ENCODE data around the gene NLRP4.
"Not testable (repeated sequence)": the region's sequence is repeated elsewhere in the genome, so short reads cannot be mapped to it uniquely, and the experiment has no call there.

The NLRP4 gene

DNA sequence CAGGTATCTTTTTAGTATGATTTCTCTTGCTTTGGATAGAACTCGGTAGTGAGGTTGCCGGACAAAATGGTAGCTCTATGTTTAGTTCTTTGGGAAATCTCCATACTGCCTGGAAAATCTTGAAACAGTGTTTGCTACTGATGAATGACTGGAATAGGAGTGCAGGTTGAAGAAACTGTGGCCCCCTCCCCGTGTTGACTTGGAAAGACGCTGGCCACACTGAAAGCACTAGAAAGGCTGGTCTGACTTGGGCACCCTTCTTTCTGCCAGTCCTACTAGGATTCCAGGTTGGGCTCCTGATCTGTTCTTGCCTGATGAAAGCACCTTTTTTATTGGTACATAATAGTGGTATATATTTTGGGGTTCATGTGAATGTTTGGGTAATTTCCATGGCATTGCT is 46.3 kb downstream of the NLRP4 start:
- no peak for DNase-seq
- intact Hi-C loops (cut with DNase I) = no loop called here

DNA sequence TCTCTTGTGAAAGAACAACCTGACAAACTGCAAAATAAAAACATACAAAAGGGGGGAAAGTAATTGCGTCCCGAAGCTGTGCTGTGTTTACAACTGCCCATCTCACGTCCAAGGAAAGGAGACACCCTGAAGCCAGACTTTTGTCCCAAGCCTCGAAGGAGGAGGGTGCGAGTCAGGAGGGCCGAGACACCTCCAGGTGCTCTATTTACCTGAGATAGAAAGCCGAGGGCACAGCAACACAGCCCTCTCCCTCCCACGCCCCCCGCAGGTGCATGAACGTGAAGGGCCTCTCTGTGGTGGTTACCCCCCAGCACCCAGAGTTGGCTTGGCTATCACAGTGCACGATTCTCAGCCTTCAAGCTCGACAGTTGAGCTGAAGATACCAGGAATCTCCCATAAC is 62.6 kb downstream of the NLRP4 start:
- intact Hi-C loops (cut with DNase I) = no loop called here
- no peak for DNase-seq

DNA sequence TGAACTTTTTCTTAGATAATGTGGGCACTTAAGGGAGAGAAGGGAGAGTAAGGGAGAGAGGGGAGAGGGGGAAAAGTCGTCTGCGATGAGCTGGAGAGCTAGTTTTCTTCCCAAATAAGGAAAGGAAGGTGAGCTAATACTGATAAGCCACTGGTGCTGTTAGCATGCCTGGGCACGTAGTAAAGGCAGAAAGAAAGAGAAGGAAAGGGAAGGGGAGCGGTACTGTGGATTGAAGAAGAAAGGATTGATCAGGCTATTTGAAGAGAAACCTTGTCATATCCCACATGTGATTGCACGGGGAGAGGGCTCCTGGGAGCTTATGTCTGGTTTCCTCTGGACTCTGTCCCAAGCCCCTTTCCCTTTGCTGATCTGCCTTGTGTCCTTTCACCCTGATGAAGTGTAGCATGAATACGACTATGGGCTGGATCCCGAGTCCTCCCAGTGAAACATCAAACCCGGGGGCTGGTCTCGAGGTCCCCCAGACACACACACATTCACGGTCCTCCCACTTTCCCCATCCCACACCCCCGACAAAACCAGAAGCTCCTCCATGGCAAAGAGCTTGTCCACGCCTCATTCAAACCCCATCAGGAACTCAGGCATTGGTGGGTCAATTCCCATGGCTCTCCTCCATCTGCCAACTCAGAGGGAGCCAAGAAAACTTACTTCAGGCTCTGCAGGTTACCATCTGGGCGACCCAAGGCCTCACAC is 65.2 kb downstream of the NLRP4 start:
- intact Hi-C loops (cut with DNase I) = no loop called here
- no peak for DNase-seq

DNA sequence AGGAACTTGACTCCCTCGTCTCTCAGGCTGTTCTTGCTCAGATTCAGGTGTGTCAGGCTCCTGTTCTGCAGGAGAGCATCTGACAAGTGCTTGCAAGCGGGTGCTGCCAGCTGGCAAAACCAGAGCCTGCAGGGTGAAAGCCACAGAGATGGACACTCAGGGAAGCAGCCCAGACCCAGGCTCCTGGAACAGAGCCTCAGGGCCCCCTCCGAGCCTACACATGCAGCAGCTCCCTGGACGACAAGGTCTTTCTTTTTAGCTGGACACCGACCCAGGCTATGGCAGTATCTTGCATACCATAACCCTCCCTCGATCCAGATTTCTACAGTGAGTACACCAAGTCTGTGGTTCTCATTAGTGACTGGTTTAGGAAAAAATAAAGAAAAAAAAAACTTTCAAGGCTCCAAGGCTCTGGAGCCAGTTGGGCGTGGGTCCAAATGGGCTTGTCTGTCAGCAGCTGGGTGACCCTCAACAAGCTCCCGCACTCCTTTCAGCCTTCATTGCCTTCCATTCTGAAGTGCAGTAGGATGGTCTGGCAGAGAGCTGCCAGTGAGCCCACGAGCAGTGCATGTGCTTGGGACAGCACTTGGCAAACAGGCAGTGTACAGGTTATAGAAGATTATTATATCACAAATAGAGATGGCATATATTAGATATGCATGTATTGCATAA is 65.9 kb downstream of the NLRP4 start:
- DNase-seq = no peak
- intact Hi-C loops (cut with DNase I) = no loop called here

DNA sequence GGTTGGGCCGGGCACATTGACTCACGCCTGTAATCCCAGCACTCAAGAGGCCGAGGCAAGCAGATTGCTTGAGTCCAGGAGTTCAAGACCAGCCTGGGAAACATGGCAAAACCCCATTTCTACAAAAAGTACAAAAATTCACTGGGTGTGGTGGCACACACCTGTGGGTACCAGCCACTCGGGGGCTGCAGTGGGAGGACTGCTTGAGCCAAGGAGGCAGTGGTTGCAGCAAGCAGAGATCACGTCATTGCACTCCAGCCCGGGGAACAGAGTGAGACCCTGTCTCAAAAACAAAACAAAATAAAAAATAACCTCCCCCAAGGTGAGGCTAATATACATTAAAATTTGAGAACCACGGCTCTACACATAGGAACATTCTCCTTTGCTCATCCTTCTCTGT is 70.9 kb downstream of the NLRP4 start:
- intact Hi-C loops (cut with DNase I) = no loop called here

DNA sequence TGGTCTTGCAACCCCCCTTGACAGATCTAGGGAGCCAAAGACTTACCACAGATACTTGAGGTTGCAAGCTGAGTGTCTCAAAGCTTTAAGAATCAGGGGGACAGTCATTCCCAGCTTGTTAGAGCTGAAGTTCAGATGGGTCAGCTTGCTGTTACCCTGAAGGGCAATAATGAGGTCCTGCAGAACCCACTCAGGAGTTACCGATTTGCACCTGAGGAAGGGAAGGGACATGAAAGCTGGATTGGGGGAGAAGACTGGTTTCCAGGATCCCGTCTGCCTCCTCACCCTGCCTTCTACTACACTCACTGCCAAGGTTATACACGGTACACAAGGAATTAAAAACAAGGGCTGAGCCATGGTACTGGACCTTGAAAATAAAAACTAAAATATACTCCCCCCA is 71.4 kb downstream of the NLRP4 start:
- intact Hi-C loops (cut with DNase I) = no loop called here
- no peak for DNase-seq

More for the DNA sequence above, 70.9 kb downstream of the NLRP4 start:
- no peak for DNase-seq

DNA sequence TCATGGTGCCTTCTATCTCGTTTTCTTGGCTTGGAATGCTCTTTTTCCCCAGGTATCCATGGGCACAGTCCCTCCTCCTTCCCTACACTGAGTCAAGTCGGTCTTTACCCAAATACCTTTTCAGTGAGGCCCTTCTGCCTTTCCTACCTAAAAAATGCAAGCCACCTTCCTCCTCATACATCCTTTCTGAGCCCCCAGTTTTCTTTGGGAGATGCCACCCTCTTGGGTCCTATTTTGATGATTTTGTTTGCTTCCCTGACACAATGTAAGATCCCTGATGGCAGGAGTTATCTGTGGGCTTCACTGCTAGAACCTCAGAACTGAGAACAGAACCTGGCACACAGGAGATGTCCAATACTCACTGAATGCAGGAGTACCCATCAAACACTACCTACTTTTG is 73.5 kb downstream of the NLRP4 start:
- intact Hi-C loops (cut with DNase I) = no loop called here
- DNase-seq = no peak

DNA sequence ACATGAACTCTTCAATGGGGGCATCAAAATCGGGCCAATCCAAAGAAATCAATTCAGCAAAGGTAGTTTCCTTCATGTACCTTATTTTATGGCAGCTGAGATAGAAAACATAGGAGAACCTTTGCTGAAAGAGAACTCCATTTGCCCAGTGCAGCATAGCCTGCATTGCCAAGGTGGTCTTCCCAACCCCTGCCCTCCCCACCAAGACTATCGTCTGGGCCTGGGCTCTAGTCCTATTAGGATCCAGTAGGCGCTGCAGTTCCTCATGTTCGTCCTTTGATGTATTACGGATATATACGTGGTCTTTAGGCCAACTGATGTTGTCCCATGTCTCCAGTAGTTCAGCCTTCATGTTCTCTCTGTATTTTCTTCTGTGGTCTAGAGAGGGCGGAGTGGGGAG is 76.6 kb downstream of the NLRP4 start:
- intact Hi-C loops (cut with DNase I) = no loop called here
- no peak for DNase-seq

DNA sequence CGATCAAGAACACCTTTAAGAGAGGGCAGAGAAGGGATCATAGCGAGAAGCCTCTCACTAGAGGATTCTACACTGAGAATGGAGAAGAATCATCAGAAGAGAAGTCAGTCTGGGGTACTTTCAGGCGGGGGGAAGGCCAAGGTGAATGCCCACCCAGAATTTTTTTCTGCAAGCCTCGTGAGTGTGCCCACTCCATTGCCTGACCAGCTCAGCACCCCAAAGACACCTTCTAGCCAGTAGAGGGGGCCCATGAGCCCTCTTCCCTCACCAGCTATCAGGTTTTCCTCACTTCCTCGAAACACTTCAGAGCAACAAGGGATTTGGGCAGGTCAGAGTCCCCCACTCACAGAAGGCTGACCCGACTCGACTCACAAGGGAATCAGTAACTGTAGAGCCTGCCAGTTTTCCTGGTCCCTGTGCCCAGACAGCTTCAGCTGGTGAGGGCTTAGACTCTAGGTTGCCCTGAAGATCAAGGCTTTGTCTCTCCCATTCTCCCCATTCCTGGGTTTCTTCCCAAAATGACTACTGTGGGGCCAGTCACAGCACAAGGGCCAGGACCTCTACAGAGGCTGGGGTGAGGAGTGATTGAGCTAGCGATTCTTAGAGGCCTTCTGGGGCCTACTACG is 77.4 kb downstream of the NLRP4 start:
- intact Hi-C loops (cut with DNase I) = no loop called here
- no peak for DNase-seq

DNA sequence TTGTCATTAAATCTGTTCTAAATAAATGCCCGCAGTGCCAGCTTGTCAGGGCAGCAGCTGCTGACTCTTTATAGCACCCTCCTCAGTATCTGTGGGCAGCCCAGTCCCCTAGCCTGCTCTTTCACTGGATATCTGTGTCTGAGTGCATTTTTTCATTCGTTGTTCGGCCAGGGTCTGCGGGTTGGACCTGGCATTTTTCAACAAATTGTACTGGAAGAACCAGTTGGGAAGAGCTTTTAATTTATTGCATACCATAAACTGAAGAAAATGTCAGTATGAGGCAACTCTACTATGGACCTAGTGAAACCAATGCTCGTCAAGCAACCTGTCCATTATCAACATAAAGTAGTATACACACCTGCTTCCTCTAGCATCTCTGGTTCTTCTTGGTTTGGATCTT is 87.2 kb downstream of the NLRP4 start:
- DNase-seq = no peak
- intact Hi-C loops (cut with DNase I) = no loop called here

DNA sequence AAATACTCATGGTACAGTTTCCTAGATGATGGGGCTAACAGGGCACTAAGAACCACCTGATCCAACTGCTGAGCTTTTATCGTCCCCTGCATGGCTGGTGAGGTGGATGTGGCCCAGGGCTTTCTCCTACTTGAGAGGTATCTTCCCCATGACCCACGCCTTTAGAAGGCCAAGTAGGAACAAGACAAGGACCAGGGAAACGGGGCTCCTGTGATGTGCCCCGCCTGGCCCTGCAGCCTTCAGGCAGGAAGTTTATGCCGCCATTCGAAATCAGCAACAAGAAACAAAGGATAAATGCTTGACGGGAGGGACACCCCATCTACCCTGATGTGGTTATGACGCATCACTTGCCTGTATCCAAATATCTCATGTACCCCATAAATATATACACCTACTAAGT is 91.7 kb downstream of the NLRP4 start:
- no peak for DNase-seq
- intact Hi-C loops (cut with DNase I) = no loop called here

DNA sequence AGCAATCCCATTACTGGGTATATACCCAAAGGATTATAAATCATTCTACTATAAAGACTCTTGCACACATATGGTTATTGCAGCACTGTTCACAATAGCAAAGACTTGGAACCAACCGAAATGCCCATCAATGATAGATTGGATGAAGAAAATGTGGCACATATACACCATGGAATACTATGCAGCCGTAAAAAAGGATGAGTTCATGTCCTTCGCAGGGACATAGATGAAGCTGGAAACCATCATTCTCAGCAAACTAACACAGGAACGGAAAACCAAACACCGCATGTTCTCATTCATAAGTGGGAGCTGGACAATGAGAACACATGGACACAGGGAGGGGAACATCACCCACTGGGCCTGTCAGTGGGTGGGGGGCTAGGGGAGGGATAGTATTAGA is 92.9 kb downstream of the NLRP4 start:
- DNase-seq; intact Hi-C loops (cut with DNase I): not testable (repeated sequence)

DNA sequence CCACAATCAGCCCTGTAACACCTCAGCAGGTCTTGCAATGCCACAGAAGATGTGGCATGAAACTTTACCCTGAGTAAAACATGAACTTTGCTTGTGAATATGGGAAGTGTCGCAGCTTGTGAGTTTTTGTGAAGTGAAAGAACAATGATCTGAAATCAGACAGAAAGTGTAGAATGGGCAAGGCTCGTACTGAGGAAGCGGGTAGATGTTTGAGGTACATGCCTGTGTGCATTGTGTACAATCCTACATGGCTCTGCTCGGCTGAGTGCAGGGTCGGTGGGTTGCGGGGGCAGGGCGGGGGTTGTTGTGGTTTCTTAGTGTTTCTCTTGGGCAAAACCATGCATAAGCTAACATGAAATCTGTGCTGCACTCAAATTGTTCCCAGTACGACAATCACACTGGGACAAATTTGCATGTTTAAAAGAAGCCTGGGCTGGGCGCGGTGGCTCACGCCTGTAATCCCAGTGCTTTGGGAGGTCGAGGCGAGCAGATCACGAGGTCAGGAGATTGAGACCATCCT is 94.7 kb downstream of the NLRP4 start:
- intact Hi-C loops (cut with DNase I) = no loop called here
- DNase-seq = no peak
